Hematopoietic multipotent progenitor cell treated with erythropoietin and hydrocortisone succinate and interleukin-3 and kit ligand, for 15 days (in vitro differentiated cells): Measurements from ENCODE around the gene VSNL1.

Experiments used
- DNase-seq: peaks from one replicate; pipeline ENCODE4 v3.0.0-alpha.2; 2015; ENCODE audit warnings: low spot score

VSNL1 gene

GRCh38 chr2:17540093-17540812 is at the start of gene VSNL1:
Gene VSNL1, plus strand, starts transcription at chr2:17540696. Its CDS starts 51,379 bp downstream, at chr2:17592075.
- DNase-seq = no peak

GRCh38 chr2:17495590-17495989 is 44.9 kb upstream of the VSNL1 start:
- no peak for DNase-seq

GRCh38 chr2:17497718-17498117 is 42.8 kb upstream of the VSNL1 start:
- DNase-seq = no peak

- no peak for DNase-seq
These were observed 33.5 kb upstream of the VSNL1 start for GRCh38 chr2:17506736-17507616.

- DNase-seq = no peak
These were observed 24.8 kb upstream of the VSNL1 start for GRCh38 chr2:17515652-17516051.

- no peak for DNase-seq
These were observed 22.9 kb upstream of the VSNL1 start for GRCh38 chr2:17517481-17518211.

- peak; percentile 49 for DNase-seq
These were observed 22.0 kb upstream of the VSNL1 start, which contains the start of gene RAD51AP2 for GRCh38 chr2:17518212-17519154. Gene RAD51AP2, minus strand, starts transcription at chr2:17518440. Its CDS starts 25 bp downstream, at chr2:17518415.

GRCh38 chr2:17519486-17519885 is 21.0 kb upstream of the VSNL1 start:
- no peak for DNase-seq

- DNase-seq = no peak
These were observed 19.7 kb upstream of the VSNL1 start for GRCh38 chr2:17520761-17521160.

GRCh38 chr2:17521621-17522020 is 18.9 kb upstream of the VSNL1 start:
- no peak for DNase-seq

GRCh38 chr2:17522303-17522702 is 18.2 kb upstream of the VSNL1 start:
- no peak for DNase-seq

GRCh38 chr2:17529771-17530170 is 10.7 kb upstream of the VSNL1 start:
- DNase-seq = no peak

GRCh38 chr2:17533546-17533945 is 7.0 kb upstream of the VSNL1 start:
- DNase-seq = no peak

GRCh38 chr2:17536416-17536815 is 4.1 kb upstream of the VSNL1 start:
- DNase-seq = no peak

- no peak for DNase-seq
These were observed 2.3 kb upstream of the VSNL1 start for GRCh38 chr2:17538022-17538843.

GRCh38 chr2:17538844-17539554 is 1.5 kb upstream of the VSNL1 start:
- DNase-seq = no peak

GRCh38 chr2:17539611-17540092 is 844 bp upstream of the VSNL1 start:
- DNase-seq = no peak

- no peak for DNase-seq
These were observed 476 bp downstream of the VSNL1 start for GRCh38 chr2:17540813-17541530.

- DNase-seq = no peak
These were observed 1.0 kb downstream of the VSNL1 start for GRCh38 chr2:17541531-17541950.
